Stimulated activated CD4-positive, alpha-beta T cell treated with anti-CD3 and anti-CD28 coated beads, Interleukin-2, amount 100 ng/mL, for 48 hours (primary cell): ENCODE data around the gene RAD51B.

Experiments
- DNase-seq, 2 donors: peaks; one replicate each; pipeline ENCODE4 v3.0.0-alpha.2; 2020

Gene RAD51B

DNA sequence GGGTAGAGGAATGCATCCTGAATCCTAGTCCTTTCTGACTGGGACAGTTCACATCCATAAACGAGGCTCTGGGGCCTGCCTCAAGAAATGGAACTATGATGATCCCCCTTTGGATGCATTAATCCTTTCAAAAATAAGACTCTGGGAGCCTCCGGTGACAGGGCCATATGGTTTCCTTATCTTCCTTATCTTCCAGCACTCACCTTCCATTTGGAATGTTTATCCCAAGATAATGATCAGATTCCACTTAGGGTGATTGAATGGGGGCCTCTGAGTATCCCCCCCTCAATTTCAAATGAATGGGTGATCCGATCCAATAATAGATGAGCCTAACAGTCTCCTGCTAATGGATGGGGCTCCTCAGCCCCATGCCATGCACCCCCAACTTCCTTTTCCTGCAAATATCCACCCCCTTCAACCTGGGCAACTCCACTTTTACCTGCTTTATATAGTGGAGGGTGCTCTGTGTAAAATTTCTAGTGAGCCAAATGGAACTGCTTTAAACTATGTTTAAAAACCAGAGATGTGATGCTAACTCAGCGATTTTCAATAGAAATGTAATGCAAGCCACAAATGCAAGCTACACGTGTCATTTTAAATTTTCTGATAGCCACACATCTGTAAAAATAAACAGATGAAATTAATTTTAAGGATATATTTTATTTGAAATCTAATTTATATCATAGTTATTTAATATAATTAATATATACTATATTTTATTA lies 815.5 kb downstream of the RAD51B start:
- DNase-seq, result no peak

DNA sequence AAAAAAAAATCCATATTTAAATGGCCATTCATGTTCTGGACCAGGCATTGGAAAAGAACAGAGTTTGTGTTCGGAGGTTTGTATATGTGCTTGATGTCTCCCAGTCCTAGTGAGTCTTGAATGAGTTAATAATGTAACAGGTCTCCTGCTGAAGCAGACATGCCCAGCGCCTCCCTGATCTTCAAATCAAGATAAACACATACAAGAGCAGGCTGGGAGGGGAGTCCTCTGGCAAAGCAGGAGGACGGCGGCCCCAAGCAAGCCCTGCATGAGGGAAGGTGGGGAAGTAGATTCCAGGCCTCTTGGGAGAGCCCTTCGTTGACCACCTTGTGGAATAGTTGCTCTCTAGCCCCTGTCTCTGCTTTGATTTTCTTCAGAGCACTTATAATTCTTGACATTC lies 817.0 kb downstream of the RAD51B start:
- DNase-seq, result no peak

DNA sequence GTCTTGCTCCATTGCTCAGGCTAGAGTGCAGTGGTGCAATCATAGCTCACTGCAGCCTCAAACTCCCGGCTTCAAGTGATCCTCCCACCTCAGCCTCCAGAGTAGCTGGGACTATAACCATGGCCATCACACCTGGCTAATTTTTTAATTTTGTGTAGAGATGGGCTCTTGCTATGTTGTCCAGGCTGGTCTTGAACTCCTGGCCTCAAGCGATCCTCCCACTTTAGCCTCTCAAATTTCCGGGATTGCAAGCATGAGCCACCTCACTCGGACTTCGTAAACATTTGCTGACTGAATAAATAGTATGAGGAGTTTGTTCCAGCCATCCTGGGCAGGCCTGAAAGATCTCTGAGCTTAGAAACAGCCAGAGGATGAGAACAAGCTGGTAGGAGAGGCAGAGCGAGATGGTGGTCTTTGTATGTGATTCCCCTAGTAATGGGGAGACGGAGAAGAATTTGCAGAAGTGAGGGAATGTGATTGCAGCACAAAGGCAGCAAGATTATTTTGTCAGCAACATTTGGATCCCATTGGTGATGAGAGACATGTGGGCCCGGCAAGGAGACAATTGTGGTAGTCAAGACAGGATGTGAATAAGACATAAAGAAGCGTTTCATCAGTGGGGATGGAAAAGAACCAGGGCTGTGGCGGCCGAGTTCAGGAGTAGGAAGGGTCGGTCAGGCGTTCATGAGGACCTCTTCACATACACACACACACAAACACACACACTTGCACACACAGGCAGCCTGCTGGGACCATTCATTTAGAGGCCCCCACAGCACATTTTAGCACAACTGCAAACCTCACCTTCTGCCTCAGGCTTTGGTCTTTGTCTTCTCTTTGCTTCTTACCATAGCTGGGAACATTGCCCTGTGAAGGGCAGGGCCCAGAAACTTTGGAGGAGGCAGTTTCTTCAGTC lies 817.8 kb downstream of the RAD51B start:
- DNase-seq, result no peak

DNA sequence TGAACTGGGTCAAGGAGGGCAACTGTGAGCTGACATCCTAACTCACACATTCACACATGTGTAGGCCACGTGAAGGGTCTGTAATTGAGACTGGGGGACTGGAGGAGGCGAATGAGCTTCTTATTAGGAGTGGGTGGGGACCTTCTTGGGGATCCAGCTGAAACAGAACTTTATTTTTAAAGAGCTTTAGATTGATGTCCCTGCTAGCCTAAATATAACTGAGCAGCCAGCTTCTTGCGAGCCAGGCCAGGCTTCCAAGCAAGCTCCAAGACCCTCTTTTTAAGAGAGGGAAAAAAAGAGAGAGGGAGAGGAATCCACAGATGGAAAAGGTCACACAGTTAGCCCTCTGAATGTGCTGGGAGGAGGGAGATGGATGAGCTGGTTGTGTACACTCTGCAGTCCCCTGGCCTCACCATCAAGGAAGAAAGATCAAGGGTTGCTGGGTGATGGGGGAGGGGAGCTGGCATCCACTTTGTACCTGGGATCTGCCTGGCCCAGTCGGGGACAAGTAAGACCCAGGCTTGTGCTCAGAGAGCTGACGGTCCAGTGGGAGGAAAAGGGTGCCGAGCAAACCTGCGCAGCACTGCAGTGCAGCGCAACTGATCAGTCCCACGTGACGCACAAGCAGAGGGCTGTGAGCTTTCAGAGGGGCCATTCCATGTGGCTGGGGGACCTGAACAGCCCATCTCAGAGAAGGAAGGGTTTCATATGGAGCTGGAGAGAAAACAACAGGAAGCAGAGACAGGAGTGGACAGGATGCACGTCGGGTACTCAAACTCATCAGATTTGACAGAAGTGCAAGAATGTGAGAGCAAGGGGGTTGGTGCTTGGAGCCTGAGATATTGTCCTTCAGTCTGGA lies 818.8 kb downstream of the RAD51B start:
- no peak for DNase-seq

DNA sequence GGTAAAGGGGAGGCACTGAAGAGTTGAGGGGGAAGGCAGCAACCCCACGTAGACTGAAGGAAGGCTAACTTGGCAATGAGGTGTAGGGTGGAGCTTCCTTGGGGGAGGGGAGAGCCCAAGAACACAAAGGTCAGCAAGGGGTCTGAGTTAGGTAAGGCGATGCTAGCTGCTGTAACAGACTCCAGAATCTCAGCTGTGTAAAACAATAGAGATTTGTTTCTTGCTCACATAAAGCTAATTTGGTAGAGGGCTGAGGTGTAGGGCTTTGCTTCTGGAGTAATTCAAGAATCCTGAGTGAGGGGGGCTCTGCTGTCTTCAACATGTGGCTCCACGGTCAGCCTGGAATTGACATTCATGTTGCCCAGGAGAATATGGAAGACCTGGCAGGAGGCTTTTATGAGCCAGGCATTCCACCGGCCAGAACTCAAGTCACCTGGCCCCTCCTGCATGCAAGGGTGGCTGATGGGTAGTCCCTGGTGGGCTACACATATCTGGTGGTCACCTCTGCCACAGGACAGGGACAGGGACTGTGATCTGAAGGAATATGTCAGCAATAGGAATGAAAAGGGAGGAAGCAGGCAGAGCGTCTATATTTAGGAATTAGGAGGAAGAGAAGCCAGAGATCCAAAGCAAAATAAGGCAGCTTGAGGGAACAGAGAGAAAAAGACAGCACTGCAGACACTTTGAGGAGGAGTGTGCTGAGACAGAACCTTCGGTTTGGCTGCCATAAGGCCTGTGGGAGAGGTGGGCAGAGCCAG lies 819.6 kb downstream of the RAD51B start:
- DNase-seq, result no peak

DNA sequence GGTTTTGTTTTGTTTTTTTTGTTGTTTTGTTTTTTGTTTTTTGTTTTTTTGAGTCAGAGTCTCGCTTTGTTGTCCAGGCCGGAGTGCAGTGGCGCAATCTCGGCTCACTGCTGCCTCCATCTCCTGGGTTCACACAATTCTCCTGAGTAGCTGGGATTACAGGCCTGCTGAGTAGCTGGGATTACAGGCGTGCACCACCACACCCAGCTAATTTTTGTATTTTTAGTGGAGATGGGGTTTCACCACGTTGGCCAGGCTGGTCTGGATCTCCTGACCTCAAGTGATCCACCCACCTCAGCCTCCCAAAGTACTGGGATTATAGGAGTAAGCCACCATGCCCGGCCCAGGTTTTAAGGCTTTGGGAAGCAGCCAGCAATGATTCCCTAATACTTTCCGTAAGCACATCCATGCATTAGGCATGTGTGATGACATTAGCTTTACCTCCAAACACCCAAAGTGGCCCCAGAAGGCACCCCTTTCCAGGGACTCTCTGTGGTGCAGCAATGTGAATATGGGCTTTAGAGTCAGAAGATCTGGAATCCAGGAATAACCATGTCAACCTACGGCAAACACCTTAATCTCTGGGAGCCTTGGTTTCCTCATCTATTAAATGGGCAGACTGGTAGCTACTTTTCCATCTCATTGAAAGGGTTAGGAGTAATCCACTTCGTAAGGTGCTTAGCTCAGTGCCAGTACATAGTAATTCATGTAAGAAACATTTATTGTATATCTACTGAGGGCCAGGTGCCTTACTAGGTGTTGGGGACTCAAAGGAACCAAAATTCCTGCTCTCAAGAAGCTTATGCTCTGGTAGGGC lies 820.4 kb downstream of the RAD51B start:
- no peak for DNase-seq

DNA sequence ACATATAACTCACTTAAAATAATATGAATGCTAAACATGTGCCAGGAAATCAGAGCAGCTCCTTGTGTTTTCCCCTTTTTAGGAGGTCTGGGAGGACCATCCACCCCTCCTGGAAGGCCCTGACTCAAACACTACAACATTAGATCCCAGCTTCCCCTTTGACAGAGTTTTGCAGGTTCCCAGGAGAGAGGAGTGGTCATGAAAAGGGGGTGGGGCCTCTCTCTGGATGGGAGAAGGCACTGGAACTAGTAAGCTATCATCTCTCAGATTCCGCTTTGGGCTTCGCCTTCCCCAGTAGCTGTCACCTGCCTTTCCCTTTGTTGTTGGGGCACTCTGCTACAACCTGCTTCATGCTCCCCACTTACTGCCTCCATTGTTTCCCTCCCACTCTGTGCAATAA lies 824.1 kb downstream of the RAD51B start:
- no peak for DNase-seq

DNA sequence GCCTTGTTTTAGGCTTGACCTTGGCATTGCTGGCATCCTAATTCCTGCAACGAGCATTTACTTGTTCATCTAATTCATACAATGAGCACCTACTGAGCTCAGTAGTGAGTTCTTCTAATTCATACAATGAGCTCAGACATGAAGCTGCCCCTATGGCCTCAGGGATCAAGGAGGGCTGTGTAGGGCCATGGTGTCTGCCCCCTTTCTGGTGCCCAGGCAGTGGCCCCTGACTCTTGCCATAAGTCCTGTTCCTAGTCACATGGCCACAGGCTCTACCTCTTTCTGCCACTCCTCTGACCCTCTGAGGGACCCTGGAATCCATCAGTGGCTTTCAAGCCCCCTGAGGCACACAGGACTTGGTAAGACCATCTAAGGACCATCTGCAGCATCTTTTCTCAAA lies 824.5 kb downstream of the RAD51B start:
- DNase-seq, result no peak

DNA sequence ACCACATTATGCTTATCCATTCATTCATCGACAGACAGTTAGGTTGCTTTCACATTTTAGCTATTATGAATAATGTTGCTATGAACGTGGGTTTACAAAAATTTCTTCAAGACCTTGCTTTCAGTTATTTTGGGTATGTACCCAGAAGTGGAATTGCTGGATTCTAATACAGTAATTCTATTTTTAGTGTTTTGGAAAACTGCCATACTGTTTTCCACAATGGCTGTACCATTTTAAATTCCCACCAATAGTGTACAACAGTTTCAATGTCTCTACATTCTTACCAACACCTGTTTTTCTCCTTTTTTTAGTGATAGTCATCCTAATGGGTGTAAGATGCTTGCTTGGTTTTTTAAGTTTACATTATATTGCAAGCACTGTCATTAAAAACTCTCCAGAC lies 825.8 kb downstream of the RAD51B start:
- DNase-seq, result no peak

DNA sequence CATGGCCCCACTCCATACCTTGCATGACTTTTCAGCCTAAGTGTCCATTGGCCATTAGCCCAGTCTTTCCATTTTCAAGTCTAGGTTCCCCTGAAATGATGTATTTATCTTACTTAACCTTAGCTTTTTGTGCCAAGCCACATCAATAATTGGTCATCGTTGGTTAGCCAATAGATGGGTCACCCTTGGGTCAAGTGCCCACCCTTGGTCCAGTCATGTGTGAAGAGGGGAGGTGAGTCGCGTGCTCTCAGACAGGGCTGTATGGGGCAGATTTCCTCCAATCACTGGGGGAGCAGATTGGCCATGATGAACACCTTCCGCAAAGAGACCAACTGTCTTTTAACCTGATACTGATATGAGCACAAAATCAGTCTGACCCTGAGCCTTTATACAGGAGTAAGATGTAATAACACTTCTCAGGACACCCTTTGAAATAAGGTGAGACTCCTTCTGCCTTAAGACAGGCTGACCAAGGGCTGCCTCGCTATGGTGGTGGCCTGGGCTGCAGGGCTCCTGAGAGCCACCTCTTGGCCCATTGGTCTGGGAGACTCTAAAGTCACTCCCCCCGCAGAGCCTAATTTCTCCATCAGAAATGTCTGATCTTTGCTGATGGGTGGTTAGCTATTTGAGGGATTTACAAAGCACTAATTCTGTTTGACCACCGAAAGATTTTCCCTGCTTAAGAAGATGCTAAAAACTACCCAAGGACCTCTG lies 830.1 kb downstream of the RAD51B start:
- DNase-seq, result no peak

DNA sequence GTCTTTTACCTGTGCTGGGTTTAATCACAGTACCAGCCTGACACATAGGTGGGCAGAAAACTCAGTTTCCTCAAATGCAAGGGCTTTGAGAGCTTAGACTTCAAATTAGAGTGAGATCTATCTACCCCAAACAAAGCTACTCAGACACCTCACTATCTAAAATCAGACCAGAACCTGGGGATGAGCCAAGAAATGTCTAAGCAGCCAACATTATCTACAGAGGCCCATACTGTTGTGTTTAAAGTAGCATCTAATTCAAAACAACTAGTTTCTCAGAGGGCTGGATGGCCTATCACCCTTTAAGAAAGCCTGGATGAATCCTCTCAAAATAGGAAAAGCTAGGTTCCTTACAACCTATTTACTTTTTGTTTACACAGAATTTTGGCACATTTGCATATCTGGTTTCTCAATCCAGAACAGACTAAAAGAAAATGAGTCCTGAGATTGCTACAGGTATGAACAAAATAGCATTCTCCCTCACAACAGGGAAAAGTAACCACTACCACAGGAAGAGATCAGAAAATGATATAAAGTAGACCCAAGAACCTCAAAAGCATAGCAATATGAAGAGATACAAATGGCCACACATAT lies 830.9 kb downstream of the RAD51B start:
- no peak for DNase-seq

DNA sequence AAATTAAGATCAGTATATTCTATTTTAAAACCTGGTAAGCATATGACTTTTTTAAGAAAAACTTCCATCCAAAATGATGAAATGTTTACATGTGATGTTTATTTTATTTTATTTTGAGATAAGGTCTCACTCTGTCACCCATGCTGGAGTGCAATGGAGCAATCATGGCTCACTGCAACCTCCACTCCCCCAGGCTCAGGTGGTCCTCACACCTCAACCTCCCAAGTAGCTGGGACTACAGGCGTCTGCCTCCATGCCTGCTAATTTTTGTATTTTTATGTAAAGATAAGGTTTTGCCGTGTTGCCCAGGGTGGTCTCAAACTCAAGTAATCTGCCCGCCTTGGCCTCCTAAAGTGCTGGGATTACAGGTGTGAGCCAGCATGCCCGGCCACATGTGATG lies 831.5 kb downstream of the RAD51B start:
- DNase-seq, result no peak

DNA sequence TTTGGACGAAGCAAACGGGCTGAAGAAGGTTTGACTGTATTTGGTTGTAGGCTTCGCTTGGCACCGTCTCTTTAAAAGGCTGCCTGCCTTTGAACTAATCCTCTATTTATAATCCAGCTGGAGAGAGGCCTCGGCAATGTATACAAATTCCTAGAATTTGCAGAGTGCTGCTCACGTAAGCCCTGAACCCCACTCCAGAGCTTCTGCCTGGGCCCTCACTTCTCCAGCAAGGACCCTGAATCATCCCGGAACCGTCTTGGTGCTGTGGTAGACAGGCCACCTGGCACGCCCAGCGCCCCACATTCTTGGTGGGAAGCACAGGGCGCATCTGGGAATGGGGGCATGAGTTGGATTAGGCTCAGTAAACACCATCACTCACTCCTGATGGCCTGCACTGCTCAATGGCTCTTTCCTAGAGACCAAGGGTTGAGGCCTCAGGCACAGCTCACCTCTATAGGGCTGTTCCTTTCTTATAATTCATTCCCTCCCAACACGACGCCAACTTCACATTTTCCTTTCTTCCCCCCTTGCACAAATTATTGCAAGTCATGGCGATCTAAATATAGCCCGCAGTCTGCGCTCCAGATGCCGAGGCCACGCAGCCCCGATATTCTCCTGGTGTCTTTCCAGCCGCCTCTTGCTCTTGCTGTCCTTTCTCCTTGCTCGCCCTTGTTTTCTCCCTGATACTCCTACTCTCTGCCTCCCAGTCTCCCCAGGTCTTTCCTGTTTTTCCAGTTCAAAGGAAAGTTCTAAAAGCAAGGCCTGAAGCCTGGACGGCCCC lies 832.3 kb downstream of the RAD51B start:
- no peak for DNase-seq

DNA sequence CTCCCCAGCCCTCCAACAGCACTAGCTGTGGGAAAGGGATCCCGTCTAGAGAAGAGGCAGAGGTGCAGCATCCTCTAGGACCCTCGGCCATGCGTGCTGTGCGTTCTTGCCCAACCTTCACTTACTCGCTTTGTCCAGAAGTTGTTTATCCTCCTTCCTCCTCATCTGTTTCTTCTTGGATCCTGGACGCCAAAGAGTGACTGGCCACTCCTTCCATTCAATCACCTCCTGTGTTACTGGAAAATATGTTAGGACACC lies 832.8 kb downstream of the RAD51B start:
- no peak for DNase-seq

DNA sequence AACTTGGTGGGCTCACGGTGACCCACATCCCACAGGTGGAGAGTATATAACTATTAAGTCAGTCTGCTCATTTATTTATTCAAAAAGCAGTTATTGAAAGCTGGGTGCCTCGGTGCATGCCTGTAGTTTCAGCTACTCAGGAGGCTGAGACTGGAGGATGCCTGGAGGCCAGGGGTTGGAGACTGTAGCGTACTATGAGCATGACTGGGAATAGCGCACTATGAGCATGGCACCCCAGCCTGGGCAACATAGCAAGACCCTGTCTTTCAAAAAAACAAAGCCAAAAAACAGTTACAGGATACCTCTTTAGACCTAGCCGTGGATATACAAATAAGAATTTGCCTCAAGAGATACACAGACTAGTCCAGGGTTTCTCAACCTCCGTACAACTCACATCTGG lies 833.5 kb downstream of the RAD51B start:
- DNase-seq, result no peak

DNA sequence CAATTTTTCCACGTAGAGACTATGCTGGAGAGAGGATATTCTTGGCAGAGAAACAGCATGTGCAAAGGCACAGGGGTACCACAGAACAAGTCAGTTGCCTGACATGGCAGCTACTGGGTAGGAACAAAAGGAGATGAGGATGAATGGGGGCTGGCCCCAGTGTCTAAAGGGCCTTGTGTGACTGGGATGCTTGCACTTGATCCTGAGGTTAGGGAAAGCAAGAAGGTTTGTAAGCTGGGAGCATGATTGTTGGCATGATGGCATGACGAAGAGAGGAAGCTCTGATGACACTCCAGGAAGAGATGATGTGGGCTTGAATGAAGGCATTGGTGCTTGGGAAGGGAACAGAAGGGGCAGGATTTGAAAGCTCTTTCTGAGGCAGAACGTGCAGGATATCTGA lies 834.2 kb downstream of the RAD51B start:
- no peak for DNase-seq

DNA sequence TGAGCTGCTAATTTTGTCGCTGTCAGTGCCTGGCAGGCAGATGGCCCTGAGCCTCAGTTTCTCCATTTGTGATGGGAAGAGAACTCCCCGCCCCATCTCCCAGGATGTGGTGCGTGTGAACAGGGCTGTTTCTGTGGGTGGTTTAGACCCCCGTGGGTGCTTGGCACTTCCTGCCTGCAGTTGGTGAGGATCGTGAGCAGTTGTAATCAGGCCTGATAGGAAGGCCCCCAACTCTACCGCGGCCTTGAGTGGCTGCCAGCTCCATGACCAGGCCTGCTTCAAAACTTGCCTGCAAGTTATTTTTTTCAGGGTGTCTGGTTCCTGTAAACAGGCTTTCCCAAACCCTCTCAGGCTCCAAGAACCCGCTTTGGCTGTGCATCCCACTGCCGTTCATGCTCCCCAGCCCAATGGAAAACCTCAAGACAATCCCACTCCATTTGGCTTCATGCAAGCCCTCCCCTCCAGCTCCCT lies 834.9 kb downstream of the RAD51B start:
- DNase-seq, result no peak

DNA sequence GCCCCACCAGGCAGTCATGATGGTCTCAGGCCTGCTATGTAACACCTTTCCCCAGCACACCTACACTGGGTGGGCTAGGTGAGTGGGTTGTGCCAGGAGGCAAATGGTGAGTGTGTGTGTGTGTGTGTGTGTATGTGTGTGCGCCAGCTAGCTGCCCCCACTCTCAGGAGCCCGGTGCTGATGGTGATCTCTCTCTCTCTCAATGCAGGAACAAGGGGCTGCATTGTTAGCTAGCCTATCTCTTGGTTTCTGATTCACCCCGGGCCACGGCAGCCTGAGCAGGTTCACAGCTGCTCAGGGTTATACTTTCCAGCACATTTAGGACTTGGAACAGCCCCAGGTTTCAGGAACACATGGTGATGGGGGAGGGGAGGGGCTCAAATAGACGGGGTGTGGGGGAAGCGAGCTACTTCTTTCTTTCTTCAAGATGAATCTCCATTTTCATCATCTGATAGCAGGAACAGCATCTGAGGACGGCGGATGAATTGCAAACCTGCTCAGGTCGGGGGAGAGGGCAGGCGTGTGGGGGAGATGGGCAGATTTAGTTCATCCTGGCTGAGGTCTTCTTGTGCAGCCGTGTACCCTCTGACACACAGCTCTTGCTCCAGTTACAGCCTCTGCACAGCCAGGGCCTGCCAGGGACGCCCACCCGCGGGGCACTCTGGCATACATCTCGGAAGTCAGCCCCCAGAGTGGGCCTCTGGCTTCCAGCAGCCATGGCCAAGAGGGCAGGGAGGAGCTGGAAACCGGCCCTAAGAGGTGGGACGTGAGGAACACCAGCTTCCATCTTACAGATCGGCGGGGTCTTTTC lies 835.6 kb downstream of the RAD51B start:
- no peak for DNase-seq

DNA sequence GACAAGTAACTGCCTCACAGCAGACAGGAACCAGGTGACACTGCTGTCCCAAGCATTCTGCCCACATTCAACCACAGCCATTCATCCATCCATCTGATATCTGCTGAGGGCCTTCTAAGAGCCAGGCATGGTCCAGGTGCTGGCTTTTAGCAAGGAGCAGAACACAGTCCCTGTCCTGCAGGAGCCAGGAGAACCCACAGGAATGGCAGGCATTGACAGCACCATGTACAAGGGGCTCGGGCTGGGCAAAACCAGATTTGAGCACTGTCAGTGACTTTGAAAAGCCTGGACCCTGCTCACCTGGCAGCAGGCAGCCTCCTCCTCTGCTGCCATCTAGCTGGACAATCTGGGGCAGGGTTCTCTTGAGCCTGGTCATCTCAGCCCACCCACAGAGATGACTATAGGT lies 836.3 kb downstream of the RAD51B start:
- no peak for DNase-seq
